LNCaP clone FGC (cell line): ENCODE results near the gene DICER1.

Source experiments
- DNase-seq: peaks from one replicate; pipeline ENCODE4 v3.0.0-alpha.2; 2011; ENCODE audit warnings: low read depth
- H3K4me3 ChIP-seq: 2 replicates; pipeline ENCODE4 v1.5.1; 2011; ENCODE audit warnings: mild to moderate bottlenecking, low read depth, low read length, control low read depth
- TF ChIP-seq, protein P1 (sequence below): IDR thresholded peaks from 2 replicates; pipeline ENCODE4 v1.5.1; 2012; ENCODE audit warnings: mild to moderate bottlenecking; ENCODE audit not compliant: control insufficient read depth, insufficient read depth; ENCODE audit errors: extremely low read depth

The DICER1 gene

DNA sequence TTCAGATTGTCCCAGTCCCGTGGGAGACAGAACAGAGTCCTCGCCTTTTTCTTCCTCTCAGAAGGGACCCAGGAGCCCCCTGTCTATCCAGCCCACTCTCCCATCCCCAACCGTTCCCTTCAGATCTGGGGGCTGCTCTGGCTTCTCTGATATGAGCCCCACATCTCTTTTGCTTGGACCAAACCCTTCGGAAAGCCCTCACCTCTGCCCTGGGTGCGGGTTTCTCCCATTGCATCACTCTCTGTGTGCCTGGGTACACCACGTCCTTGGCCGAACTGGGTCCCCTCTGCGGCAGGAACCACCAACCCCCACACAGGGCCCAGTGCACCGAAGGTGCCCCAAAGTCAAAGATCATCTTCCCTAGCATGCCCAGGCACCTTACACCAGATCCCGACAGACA, 87.8 kb downstream of the DICER1 start:
- DNase-seq, result no peak
- TF ChIP-seq, protein P1, sequence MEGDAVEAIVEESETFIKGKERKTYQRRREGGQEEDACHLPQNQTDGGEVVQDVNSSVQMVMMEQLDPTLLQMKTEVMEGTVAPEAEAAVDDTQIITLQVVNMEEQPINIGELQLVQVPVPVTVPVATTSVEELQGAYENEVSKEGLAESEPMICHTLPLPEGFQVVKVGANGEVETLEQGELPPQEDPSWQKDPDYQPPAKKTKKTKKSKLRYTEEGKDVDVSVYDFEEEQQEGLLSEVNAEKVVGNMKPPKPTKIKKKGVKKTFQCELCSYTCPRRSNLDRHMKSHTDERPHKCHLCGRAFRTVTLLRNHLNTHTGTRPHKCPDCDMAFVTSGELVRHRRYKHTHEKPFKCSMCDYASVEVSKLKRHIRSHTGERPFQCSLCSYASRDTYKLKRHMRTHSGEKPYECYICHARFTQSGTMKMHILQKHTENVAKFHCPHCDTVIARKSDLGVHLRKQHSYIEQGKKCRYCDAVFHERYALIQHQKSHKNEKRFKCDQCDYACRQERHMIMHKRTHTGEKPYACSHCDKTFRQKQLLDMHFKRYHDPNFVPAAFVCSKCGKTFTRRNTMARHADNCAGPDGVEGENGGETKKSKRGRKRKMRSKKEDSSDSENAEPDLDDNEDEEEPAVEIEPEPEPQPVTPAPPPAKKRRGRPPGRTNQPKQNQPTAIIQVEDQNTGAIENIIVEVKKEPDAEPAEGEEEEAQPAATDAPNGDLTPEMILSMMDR, result no peak

DNA sequence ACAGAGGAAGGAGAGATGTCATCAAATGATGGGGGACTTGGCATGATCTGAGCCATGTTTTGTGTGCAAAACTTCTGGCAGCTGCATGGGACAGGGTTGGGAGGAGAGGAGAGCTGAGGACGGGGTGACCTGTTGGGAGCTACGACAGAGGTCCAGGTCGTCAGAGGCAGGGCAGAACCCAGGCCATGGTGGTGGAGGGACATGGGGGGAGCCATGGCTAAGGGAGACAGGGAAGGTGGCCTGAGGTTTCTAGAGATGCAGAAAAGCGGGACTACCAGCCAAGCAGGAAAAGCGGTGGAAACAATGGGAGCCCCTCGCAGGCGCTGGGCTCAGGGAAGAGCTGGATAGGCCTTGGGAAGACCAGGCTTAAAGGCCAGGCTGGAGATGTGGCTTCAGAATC, 88.3 kb downstream of the DICER1 start:
- TF ChIP-seq, protein P1, result no peak
- DNase-seq, result no peak
- H3K4me3 ChIP-seq, result no peak overlapping the region

More for the DNA sequence above, 87.8 kb downstream of the DICER1 start:
- no peak overlapping the region for H3K4me3 ChIP-seq

GRCh38 chr14:95068521-95068920, 88.8 kb downstream of the DICER1 start:
- TF ChIP-seq, protein P1, result no peak
- DNase-seq, result no peak
- H3K4me3 ChIP-seq, result no peak overlapping the region

GRCh38 chr14:95068080-95068479, 89.2 kb downstream of the DICER1 start:
- H3K4me3 ChIP-seq, result no peak overlapping the region
- no peak for DNase-seq
- TF ChIP-seq, protein P1, result no peak

- TF ChIP-seq, protein P1, result no peak
- no peak overlapping the region for H3K4me3 ChIP-seq
- no peak for DNase-seq
These were observed 89.8 kb downstream of the DICER1 start for GRCh38 chr14:95067526-95067925.

DNA sequence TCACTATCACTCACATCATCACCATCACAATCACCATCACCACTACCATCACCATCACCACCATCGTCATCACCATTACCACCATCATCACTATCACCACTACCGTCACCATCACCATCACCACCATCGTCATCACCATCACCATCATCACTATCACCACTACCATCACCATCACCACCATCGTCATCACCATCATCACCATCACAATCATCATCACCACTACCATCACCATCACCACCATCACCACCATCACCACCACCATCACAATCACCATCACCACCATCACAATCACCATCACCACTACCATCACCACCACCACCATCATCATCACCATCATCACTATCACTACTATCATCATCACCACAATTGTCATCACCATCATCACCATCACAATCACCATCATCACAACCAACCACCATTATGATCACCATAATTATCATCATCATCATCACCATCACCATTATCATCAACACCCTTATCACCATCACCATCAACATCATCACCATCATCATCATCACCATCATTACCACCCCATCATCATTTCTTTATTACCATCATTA, 90.8 kb downstream of the DICER1 start:
- H3K4me3 ChIP-seq, result no peak overlapping the region
- no peak for DNase-seq
- TF ChIP-seq, protein P1, result no peak

DNA sequence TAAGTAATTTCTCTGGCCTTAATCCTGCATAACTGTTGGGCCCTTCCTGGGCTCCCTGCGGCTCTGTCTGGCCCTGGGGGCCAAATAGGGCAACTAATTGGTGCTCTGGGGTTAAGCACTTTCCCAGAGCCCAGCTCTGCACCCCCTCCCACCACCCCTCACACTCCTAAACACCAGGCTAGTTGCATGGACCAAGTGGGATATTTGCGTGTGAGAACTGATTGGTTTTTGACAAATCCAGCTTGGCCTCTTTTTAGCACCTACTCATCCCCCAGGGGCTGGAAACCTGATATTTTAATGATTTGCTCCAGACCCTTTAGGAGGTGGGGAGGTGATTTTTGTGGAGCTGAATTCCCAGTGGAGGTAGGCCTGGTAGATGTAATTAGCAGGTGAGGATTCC, 91.9 kb downstream of the DICER1 start:
- TF ChIP-seq, protein P1, result no peak
- no peak for DNase-seq
- H3K4me3 ChIP-seq, result no peak overlapping the region
